HG02943 (cell line): ENCODE data around the gene NCK1.
"Not testable (repeated sequence)": the region's sequence is repeated elsewhere in the genome, so short reads cannot be mapped to it uniquely, and the experiment has no call there.

Experiments
- ATAC-seq: cut with Tn5 transposase; IDR thresholded peaks from one replicate; pipeline ENCODE4 v1.9.1; 2021; ENCODE audit warnings: mild to moderate bottlenecking, low read depth, moderate library complexity; ENCODE audit not compliant: unreplicated experiment

Gene NCK1

DNA sequence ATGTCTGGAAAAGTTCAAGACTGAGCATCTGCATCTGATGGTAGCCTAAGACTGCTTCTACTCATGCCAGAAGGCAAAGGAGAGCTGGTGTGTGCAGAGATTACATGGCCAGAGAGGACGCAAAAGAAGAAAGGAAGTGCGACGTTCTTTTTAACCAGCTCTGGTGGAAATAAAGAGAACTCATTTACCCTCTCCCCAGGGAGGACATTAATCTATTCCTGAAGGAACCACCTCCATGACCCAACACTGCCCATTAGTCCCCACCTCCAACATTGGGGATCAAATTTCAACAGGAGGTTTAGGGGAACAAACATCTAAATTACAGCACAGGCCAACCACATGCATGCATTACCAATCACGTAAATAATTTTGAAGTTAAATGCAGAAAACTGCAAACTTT lies 1.5 kb upstream of the NCK1 start:
- ATAC-seq = no peak

GRCh38 chr3:136862617-136863322 lies 762 bp downstream of the NCK1 start:
- ATAC-seq = peak; percentile 25

- no peak for ATAC-seq
Observed at GRCh38 chr3:136869282-136869681, 7.3 kb downstream of the NCK1 start.

DNA sequence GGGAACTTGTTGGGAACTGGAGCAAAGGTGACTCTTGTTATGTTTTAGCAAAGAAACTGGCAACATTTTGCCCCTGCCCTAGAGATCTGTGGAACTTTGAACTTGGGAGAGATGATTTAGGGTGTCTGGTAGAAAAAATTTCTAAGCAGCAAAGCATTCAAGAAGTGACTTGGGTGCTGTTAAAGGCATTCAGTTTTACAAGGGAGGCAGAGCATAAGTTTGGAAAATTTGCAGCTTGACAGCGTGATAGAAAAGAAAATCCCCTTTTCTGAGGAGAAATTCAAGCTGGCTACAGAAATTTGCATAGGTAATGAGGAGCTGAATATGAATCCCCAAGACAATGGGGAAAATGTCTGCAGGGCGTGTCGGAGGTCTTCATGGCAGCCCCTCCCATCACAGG lies 10.2 kb downstream of the NCK1 start:
- not testable (repeated sequence) for ATAC-seq

DNA sequence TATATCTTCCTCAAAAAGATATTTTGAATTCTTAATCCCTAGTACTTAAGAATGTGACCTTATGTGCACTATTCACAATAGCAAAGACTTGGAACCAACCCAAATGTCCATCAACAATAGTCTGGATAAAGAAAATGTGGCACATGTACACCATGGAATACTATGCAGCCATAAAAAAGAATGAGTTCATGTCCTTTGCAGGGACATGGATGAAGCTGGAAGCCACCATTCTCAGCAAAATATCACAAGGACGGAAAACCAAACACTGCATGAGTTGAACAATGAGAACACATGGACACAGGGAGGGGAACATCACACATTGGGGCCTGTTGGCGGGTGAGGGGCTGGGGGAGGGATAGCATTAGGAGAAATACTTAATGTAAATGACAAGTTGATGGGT lies 17.5 kb downstream of the NCK1 start:
- not testable (repeated sequence) for ATAC-seq

DNA sequence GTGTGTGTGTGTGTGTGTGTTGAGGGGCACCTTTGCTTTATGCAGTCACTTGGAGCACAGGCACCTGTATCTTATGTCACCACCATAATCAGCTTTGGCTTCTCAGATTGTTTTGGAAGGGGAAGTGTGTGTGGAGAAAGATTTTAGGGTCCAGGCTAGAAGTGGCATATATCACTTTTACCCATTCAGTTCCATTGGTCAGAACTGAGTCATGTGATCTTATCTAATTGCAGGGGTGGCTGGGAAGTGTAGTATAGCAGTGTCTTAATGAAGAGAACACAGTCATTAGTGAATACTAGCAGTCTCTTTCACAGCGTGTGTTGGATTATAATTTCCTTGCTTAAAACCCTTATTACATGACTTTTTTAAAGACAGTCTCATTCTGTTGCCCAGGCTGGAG lies 20.6 kb downstream of the NCK1 start:
- ATAC-seq = no peak

DNA sequence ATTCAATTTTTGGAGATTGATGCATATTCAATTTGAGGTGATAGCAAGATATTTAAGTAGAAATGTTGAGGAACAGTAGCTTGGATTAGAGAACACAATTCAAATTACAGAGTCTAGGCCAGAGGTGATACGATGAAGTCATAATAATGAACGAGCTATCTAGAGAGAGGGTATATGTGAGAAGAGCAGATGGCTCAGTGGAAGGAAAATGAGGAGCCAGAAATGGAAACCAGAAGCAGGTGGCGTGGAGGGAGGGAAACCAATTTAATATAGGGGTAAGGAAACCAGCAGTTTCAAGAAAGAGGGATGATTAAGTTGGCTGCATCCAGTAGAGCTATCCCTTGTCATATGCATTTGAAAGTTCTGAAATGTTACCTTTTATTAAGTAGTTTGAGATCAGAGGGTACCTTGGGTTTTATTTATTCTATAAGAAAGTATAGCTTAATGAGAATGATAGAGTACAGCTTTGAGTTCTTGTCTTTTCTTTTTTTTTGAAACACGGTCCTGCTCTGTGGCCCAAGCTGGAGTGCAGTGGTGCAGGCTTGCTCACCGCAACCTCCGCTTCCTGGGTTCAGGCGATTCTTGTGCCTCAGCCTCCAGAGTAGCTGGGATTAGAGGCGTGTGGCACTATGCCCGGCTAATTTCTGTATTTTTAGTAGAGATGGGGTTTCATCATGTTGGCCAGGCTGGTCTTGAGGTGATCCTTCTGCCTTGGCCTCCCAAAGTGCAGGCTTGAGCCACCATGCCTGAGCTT lies 22.1 kb downstream of the NCK1 start:
- no peak for ATAC-seq

- no peak for ATAC-seq
Observed at GRCh38 chr3:136885357-136886213, 23.6 kb downstream of the NCK1 start.

GRCh38 chr3:136889947-136890346 lies 27.9 kb downstream of the NCK1 start:
- ATAC-seq = no peak

GRCh38 chr3:136891934-136892855 lies 30.2 kb downstream of the NCK1 start:
- ATAC-seq = no peak

- ATAC-seq = no peak
Observed at GRCh38 chr3:136893848-136894443, 31.9 kb downstream of the NCK1 start.

DNA sequence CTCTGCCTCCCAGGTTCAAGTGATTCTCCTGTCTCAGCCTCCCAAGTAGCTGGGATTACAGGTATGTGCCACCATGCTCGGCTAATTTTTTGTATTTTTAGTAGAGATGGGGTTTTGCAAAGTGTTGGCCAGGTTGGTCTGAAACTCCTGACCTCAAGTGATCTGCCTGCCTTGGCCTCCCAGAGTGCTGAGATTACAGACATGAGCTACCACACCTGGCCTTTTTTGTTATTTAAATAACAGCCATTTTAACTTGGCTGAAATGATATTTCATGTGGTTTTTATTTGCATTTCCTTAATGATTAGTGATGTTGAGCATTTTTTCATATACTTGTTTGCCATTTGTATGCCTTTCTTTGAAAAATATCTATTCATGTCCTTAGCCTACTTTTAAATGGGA lies 35.2 kb downstream of the NCK1 start:
- ATAC-seq = not testable (repeated sequence)

DNA sequence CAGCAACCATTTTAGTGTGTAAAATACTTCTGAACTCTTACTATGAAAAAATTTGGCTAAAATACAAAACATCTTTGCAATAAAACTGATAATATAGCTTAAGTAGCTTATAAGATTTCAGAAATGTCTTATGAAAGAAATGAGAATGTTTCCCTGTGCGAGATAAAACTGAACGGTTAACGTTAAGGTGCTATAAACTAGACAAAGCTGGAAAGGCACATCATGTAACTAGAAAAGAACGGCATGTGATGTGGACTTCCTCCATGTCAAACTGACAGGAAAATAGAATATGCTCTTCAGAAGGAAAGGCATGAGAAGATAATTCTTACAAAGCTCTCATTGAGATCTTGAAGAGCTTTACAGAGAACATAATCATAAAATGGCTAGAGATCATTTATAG lies 36.5 kb downstream of the NCK1 start:
- no peak for ATAC-seq

DNA sequence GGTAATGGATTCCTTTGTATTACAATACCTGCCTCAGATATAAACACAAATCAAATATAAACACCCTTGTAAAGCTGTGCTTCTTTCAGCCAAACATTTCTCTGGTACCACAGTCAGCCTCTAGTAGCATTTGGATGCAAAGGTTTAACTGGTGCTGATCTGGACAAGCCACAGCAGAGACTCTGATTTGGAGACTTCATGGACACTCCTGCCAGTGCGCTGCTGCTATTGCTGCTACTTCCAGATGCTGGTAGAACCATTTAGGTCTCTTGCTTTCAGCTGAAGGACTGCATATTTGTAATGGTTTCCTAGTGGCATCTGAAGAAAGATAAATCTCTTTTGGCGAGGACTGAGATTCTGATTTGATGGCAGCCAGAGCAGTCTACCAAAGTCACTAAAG lies 36.9 kb downstream of the NCK1 start:
- no peak for ATAC-seq

DNA sequence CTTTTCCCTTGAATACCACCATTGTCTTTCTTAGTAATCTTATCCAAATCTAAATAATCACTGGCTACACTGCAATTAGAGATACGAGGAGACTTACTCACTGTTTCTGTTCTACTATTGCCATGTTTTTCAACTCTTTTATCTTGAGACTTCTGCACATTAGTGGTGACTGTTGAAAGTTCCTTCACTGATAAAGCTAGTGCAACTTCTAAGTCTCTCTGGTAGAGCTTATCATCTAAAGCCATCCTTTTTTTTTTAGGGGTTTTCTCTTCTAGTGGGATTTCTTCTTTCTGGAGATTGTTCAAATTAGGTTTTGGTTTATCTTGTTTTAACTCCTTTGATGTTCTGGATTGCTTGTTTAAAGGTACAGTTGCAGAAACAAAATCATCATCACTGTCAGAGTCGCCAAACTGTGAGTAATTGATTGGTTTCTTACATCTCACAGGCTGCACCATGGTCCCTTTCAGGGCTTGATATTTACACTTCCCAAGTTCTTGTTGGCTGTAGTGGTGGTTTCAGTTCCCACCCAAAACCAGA lies 37.7 kb downstream of the NCK1 start:
- ATAC-seq = no peak

DNA sequence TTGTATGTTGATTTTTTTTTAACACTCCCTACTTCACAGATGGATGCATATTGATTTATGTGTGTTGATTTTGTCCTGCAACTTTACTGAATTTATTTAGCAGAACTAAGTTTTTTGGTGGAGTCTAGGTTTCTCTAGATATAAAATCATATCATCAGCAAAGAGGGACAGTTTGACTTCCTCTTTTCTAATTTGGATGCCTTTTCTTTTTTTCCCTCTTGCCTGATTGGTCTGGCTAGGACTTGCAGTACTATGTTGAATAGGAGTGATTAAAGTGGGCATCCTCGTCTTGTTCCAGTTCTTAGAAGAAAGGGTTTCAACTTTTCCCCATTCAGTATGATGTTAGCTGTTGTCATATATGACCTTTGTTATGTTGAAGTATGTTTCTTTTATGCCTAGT lies 38.7 kb downstream of the NCK1 start:
- ATAC-seq = not testable (repeated sequence)

GRCh38 chr3:136901391-136901790 lies 39.4 kb downstream of the NCK1 start:
- no peak for ATAC-seq

GRCh38 chr3:136902530-136902929 lies 40.5 kb downstream of the NCK1 start:
- not testable (repeated sequence) for ATAC-seq

DNA sequence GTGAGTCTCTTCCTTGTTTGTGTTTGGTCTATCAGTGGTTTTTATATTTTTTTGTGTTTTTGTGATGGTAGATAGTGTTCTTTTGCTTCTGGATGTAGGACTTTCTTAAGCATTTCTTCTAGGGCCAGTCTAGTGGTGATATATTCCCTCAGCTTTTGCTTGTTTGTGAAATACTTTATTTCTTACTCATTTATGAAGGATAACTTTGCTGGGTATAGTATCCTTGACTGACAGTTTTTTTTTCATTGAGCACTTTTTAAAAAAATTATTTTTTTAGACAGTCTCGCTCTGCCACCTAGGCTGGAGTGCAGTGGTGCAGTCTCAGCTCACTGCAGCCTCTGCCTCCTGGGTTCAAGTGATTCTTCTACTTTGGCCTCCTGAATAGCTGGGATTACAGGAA lies 41.9 kb downstream of the NCK1 start:
- no peak for ATAC-seq
